Hypothalamus (tissue), 51 donors: ENCODE results near the gene NME3.

ENCODE experiments used
- DNase-seq, 51 donors: peaks; one replicate each; lab custom pipeline; 2025; lab: John Stamatoyannopoulos, UW

The NME3 gene

DNA sequence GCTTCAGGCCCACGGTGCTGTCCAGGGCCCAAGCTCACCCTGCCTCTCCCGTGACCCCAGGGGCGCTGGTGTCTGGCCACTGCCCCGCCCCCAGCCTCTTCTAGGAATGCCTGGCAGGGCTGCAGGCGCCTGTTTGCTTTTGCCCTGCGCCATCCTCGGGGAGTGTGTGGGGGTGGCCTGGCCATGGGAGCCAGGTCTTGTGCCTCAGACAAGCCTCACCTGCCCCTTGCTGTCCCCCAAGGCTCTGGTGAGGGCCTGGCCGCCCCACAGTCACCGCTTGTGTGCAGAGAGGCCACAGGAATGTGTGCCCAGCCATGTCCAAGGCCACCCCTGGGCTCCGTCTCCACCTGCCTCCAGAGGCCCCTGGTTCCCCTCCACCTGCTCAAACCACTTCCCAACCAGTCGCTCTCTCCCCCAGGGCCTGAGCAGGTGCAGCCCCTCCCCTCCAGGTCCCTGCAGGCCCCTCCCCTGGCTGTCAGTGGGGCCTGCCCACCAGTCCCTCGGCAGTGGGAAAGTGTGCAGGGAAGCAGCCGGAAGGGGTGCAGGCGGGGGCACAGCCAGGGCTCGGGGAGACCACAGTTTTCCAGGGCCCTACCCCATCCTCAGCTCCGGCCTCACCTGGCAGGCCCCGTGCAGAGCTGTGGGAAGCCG is 23.0 kb upstream of the NME3 start:
- DNase-seq: no peak

DNA sequence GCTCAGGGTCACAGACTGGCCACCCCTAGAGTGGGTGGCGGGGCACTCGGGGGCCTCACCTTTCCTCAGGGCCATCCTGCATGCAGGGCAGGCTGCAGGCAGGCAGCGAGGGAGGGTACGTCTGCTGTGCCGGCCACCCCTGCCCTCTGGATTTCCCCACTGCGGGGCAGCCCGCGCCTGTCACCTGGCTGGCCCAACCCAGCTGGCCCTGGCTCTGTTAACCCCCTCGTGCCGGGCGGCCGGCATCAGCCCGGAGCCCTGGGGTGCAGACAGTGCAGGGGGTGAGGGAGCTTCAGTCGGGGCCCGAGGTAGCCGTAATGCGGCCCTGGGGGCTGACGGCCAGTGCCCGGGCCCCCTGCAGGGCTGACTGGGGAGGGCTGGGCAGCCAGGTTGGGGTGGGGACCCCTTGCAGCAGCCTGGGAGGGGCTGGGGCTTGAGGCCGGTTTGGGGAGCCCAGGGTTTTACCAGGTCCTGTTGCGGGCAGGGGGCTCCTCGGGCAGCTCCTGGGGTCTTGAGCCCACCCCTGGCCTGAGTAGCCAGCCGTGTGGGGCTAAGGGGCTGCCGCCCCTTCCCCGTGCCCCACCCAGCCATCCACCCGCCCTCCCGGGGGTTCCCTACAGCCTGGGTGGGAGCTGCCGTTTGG is 22.4 kb upstream of the NME3 start, which contains the start of gene IGFALS:
Gene IGFALS, minus strand, starts transcription at position 128 of the 643 bp plus-strand sequence. Its CDS starts 53 bp downstream, at position 75.
- no peak for DNase-seq

DNA sequence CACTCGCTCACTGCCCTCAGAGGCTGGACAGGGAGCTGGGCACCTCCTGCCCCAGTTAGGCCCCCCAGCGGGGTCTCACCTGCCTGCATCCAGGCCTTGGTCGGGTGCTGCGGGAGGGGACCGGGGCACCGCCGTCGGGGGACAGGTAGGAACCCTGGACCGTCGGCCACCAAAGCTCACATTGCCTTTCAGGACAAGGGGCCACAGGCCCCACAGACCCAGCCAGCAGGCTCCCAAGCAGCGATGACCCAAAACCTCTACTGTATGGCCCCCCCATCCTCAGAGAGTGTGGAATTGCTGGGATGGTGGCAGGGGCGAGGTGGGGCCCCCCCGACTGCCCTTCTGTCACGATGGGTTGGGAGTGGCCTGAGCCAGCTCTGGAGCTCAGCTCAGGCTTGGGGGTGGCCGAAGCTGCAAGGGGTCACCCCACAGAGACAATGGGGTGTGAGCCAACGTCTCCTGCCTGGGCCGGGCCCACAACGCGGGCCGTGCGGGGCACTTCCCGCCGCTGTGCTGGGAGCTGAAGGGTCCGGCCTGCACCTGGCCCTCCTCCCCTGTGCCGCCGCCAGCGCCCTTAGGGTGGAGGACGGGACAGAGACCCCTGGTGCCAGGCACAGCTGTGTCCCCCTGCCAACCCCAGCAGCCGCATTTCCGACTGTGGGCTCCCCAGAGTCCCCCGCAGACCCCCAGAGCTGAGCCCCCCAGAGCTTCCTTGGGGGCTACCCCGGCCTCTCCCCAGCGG is 21.7 kb upstream of the NME3 start:
- DNase-seq: no peak

DNA sequence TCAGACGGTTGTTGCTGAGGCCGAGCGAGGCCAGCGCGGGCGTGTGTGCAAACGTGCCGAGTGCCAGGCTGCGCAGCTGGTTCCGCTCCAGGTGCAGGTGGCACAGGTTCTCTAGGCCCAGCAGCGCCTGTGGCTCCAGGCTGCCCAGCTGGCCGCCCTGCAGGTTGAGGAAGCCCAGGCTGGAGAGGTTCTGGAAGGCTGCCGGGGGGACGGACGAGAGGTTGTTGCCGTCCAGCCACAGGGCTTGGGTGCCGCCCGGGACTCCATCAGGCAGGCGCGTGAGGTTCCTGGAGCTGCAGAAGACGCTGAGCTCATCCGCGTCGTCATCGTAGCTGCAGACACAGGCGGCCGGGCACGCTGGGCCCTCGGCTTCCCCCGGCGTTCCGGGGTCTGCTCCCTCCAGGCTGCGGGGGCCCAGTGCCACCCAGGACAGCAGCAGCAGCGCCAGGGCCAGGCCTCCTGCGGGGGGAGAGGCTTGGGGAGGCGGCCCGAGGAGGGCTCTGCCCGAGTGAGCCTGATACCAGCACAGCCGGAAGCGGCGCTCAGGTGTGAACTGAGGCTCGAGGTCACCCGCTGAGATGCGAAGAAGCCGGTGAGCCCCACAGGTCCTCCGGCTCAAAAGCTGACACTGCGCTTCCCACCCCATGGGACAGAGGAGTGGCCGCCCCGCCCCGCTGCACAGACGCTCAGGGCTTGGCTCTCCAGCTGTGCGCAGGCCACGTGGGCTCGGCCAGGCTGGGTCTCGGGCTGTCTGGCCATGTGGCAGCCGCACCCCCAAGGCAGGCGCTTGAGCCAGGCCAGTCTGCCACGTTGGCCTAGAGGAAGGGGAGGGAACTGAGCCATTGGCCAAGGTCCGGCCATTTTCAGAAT is 20.8 kb upstream of the NME3 start:
- DNase-seq: no peak

DNA sequence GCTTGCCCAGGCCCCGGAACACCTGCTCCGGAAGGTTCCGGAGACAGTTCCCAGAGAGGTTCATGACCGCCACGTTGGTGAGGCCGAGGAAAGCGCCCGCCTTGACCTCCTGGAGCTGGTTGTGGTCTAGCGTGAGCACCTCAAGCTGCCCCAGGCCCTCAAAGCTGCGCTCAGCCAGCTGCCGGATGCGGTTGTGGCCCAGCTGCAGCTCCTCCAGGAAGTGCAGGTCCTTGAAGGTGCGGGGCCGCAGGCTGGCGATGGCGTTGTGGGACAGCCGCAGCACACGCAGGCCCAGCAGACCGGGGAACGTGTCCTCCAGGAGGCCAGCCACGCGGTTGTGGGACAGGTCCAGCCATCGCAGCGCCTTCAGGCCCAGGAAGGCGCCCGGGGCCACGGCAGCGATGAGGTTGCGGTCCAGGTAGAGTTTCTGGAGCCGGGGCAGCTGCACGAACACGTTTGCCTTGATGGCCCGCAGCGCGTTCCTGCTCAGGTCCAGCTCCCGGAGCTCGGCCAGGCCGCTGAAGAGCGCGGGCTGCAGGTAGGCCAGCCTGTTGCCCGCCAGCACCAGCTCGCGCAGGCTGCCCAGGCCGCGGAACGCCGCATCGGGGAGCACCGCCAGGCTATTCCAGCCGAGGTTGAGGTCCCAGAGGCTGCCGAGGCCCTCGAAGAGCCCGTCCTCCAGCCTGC is 20.1 kb upstream of the NME3 start:
- DNase-seq: no peak

DNA sequence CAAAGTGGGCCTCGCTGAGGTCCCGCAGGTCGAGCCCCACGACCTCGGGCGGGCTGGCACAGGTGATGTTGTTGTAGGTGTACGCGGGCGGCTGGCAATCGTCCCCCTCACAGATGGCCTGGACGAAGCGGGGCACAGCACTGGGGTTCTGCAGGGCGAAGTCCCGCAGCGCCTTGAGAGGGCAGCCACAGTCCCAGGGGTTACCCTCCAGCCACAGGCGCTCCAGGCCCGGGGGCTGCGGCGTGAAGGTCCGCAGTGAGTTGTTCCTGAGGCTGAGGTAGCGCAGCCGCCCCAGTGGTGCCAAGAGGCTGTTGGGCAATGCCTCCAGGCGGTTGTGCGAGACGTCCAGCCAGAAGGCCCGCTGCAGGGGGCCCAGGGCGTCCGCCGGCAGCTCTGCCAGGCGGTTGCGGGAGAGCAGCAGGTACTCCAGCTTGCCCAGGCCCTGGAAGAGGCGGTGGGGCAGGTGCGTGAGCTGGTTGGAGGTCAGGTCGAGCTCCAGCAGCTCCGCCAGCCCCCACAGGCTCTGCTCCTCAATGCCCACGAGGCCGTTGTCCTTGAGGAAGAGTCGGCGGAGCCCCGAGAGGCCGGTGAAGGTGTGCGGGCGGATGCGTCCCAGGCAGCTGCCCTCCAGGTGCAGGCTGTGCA is 19.4 kb upstream of the NME3 start:
- DNase-seq: no peak

DNA sequence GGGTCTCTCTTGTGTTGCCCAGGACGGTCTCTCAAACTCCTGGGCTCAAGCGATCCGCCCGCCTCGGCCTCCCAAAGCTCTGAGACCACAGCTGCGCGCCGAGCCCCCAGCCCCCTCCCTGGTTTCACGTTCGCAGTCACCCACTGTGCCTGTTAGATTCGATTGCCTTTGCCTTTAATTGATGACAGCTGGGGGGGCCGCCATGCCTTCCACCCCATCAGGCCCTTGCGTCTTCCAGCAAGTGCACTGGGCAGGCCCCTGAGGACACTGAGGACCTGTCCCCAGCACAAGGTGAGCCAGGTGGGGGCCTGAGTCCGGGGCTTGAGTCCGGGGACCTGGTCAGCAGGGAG is 18.9 kb upstream of the NME3 start:
- DNase-seq: no peak

DNA sequence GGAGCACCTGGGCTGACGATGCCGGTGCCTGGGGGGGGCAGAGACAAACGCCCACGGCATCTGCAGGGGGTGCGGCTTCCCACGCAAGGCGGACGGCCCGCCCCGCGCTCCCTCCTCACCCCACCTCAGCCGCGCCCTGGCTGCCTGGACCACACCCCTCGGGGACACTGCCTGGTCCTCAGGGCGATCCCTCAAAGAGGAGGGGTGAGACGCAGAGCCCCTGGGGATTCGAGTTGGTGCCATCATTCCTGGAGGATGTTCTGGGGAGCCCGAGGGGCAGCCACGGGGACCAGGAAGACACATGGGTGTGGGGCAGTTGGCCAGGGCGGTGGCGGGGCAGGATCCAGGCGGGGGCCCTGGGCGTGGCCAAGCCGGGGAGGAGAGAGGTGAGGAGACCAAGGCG is 18.3 kb upstream of the NME3 start:
- DNase-seq: no peak

DNA sequence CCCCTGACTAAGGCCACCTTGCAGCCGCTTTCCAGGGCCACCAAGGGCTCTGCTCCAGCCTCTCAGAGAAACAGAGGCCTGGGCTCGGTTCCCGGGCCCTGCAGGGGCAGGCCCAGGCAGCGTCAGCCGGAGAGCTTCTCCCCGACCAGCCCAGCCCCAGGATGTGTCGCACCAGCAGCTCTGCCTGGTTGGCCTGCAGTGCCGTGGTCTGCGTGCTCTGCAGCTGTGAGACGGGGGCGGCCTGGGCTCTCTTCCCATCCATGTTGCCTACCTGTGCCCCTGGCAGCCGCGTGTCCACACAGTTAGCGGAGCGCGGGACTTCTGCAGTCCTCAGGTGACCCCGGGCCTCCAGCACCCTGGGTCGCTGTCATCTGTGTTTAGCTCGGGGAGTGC is 17.4 kb upstream of the NME3 start:
- no peak for DNase-seq

DNA sequence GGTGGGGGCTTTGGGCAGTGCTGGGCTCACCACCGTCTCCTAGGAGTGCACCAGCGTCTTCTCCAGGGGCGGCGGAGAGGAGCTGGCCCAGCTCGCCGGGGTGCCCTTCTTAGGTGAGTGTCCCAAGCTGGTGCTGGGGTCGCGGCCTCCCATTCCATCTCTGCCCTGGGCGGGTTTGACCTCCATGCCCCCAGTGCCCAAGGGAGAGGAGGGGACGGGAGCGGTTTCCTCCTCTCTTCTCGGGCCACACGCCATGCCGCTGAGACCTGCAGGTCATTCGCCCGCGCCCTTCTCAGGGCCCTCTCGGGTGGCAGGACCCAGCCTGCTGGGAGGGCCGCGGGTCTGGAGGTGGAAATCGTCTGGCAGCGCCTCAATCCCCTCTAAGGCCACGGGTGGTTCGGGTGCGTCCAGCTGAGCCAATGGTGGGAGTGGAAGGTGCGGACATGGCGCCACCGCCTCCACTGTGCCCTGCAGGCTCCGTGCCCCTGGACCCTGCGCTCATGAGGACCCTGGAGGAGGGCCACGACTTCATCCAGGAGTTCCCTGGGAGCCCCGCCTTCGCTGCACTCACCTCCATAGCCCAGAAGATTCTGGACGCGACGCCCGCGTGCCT is 16.9 kb upstream of the NME3 start:
- DNase-seq: no peak

DNA sequence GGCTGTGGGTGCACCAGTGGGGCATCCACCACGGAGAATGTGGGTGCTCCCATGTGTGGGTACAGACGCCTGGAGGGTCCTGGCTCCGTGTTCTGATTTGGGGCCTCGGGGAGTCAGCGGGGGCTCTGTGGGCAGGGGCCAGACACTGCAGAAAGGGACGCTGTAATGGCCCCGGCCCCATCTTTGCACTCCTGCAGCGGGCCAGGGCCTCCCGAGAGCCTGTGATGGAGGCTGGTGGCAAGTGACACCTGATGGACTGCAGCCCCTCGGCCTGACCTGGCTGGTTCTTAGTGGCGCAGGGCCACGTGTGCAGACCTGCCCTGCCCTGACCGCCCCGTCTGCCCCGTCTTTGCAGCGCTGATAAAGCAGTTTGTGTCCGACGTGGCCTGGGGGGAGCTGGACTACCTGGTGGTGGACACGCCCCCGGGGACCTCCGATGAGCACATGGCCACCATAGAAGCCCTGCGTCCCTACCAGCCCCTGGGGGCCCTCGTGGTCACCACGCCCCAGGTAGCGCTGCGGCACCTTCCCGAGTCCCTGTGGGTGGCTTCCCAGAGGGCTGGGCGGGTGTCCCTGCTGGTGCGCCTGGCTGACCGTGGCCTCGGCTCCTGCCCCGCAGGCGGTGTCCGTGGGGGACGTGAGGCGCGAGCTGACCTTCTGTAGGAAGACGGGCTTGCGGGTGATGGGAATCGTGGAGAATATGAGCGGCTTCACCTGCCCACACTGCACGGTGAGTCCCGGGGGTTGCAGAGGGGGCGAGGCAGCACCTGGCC is 16.2 kb upstream of the NME3 start:
- DNase-seq: no peak

DNA sequence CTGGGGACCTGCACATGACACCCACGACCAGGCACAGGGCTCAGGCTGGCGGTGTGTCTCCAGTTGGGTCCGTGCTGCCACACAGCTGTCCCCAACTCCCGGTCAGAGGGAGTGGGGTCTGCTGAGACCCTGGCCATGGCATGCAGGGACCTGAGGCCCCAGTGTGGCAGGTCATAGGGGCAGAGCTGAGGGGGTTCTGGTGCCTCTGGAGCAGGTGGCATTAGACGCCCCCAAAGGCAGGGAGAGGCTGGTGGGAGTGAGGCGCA is 15.6 kb upstream of the NME3 start:
- DNase-seq: no peak

DNA sequence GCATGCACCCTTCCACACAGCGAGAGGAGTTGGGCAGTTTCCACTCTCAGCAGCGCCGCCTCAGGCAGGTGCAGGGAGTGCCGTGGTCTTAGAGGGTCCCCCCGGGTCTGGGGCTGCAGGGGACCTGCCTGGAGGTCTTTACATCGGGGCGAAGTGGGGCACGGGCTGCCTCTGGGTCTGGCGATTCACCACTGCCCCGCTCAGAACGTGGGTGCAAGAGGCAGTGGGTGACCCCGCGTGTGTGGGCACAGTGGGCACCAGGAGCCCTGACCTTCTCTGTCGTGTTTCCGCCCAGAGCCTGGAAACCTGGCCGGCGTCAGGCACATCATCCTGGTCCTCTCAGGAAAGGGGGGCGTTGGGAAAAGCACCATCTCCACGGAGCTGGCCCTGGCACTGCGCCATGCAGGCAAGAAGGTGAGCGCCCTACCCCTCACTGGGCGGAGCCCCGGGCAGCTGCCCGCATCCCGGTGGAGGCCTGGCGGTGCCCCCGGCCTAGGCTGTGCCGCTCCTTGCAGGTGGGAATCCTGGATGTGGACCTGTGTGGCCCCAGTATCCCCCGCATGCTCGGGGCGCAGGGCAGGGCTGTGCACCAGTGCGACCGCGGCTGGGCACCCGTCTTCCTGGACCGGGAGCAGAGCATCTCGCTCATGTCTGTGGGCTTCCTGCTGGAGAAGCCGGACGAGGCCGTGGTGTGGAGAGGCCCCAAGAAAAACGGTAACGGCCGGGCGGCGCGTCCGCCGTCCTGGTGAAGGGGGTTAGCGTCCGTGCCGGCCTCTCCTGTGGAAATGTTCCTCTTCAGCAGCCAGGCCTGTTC is 15.1 kb upstream of the NME3 start:
- DNase-seq: no peak

DNA sequence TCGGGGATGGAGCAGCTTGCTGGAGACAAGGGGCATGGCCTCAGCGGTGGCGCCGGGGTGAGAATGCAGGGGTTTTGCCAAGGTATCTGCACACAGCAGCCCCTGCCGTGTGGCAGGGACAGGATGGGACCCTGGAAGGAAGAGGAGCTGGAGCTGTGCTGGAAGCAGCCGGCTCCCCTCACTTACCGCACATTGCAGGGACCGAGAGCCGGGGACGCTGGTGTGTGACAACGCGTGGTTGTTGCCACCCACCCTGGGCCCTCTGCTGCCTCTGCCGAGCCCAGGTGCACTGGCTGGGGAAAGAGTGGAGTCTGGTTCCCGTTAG is 14.5 kb upstream of the NME3 start:
- DNase-seq: no peak

DNA sequence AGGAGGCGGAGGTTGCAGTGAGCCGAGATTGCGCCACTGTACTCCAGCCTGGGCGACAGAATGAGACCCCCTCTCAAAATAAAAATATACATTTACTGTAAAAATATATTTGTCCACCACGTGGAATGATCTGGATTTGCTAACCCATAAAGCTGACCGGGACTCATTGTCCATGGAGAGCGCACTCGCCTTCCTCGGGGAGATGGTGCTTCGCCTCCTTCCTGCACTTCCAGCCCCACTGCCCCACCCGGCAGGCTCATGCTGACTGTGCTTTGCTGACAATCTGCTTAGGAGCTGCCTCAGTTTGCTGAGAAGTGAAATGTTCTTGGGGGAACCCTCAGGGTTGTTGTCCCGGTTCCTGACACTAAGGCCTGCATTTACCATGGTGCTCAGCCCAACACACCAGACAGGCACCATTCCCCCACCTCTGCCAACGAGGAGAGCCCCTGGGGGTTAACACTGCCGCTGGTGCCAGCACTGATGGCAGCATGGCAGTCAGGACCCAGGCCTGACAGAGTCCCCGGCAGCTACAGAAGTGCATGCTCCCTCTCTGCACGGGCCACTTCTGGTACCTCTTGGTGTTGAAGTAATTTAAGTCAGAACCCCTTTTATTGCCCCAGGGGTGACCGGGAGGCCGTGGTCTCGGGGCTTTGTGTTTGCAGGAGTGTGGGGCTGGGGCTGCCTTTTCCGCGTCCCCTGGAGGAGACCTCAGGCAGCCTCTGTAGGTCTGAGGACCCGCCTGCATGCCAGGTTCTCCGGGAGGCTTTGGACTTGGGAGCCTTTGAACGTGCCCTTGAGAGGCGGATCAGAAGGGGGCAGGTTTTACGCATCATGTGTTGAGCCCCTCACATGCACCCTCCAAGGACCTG is 13.9 kb upstream of the NME3 start:
- no peak for DNase-seq

DNA sequence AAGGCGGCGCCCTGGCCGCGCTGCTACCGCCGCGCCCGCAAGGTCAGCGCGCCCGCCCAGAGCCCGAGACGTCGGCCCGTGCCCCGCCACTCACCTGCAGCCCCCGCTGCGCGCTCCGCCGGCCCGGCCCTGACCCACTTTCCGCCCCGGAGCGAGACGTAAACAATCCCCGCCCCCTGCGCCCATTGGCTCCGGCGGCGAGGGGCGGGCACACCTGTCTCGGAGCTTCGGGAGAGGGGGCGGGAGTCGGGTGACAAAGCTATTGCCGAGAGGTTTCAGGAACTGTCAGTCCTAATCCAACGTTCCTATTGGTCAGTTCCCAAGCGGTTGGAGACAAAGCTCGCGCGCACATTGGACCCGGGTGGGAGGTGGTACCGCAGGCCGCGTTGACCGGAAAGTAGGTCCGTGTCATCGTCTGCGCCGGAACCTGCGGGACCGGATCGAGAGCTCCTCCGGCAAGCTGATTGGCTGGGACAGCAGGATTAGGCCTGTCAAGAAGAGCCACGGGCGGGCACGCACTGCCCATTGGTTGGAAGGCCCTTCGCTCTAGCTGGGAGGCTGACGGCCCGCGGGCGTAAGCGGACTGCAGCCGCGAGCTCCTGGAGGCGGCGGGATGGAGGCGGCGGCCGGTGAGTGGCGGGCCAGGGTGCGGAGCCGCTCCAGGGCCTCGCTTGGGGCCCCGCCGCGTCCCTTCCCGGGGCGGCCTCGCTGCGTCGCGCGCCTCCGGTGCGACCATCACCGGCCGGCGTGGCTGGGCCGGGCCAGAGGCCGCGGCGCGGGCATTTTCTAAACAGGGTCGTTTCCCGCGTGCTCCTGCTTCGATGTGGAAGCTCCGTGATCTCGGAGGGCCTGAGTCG is 11.3 kb upstream of the NME3 start, which contains the start of the genes NUBP2 and SPSB3:
Gene NUBP2, plus strand, starts transcription at position 553 of the 857 bp plus-strand sequence. Its CDS starts 61 bp downstream, at position 614.
Gene SPSB3, minus strand, starts transcription at position 164 of the 857 bp plus-strand sequence. CDS start 1,088 bp downstream, outside the sequence.
- DNase-seq: peak; percentile 83 to 100 (median 100)
